22Rv1 (cell line): ENCODE measurements around the gene CELF2.

Experiments used
- ZFX ChIP-seq: fragments of 450-650 bp; IDR thresholded peaks from 2 replicates; pipeline ENCODE4 v1.6.1; 2017; ENCODE audit warnings: antibody characterized with exemption, borderline replicate concordance
- TF ChIP-seq, protein P1 (sequence below): fragments of 450-650 bp; IDR thresholded peaks from 2 replicates; pipeline ENCODE4 v1.5.1; 2017; ENCODE audit warnings: mild to moderate bottlenecking

DNA sequence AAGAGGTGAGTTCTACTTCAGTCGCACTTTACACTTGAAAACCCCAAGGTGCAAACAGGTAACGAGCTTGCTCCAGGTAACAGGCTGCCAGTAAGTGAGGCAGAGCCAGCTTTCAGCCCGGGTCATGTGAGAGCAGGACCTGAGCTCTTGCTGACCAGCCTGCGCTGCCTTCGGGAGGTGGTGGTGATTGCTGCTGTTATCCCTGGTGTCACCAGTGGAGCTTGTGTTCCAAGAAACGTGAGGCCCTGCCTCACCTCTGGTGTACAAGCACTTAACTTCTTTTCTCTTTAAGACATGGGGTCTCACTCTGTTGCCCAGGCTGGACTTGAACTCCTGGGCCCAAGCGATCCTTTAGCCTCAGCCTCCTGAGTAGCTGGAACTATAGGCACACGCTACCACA, 265.0 kb downstream of the CELF2 start:
- TF ChIP-seq, protein P1, sequence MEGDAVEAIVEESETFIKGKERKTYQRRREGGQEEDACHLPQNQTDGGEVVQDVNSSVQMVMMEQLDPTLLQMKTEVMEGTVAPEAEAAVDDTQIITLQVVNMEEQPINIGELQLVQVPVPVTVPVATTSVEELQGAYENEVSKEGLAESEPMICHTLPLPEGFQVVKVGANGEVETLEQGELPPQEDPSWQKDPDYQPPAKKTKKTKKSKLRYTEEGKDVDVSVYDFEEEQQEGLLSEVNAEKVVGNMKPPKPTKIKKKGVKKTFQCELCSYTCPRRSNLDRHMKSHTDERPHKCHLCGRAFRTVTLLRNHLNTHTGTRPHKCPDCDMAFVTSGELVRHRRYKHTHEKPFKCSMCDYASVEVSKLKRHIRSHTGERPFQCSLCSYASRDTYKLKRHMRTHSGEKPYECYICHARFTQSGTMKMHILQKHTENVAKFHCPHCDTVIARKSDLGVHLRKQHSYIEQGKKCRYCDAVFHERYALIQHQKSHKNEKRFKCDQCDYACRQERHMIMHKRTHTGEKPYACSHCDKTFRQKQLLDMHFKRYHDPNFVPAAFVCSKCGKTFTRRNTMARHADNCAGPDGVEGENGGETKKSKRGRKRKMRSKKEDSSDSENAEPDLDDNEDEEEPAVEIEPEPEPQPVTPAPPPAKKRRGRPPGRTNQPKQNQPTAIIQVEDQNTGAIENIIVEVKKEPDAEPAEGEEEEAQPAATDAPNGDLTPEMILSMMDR = no peak
- TF ChIP-seq ZFX = no peak
